Liver (tissue), 3 donors: Measurements from ENCODE around the gene ASXL1.

ENCODE experiments used
- RAD21 ChIP-seq, 2 donors: IDR thresholded peaks; 2 replicates each; pipeline ENCODE4 v1.6.1; 2016; ENCODE audit warnings: antibody characterized with exemption in 2 of 2, mild to moderate bottlenecking in 2 of 2
- TF ChIP-seq, protein P1 (sequence below): fragments of 150-350 bp; IDR thresholded peaks from 2 replicates; pipeline ENCODE4 v1.5.1; 2017; ENCODE audit warnings: improper control_type of control experiment, low read depth, low read length; ENCODE audit not compliant: missing input control
- donor health status: healthy.
- donor health status: healthy.

DNA sequence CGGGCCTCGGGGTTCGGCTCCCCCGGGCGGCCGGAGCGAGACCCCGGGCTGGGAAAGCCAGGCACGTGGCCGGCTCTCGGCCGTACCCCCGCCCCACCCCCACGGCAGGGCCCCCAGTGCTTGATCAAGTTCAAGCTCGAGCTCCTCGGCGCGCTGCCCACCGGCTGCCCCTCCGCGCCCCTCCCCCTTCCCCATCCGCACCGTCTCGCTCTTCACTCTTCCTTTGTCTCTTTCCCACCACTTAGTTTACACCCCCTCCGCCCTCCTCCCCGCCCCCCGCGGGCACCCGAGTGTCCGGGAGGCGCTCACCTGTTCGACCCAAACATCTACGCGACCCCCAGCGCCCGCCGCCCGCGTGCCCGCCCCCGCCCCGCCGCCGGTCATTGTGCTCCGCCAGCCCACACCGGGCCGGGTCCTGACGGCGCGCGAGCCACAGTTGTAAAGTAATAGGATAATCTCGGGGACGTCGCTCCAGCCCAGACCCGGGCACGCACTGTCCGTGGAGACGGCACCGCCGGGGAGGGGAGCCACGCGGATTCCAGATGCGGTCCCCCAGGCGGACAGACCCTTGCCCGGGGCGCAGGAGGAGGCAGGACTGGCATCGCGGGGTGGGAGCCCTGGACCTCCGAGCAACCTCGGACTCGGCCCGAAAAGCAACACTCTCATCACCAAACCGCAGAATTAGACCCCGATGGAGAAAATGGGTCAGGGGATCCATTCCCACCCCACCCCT lies 126.3 kb downstream of the ASXL1 start:
- no peak for TF ChIP-seq RAD21 (IDR thresholded peaks at IDR 0.05)
- TF ChIP-seq, protein P1, sequence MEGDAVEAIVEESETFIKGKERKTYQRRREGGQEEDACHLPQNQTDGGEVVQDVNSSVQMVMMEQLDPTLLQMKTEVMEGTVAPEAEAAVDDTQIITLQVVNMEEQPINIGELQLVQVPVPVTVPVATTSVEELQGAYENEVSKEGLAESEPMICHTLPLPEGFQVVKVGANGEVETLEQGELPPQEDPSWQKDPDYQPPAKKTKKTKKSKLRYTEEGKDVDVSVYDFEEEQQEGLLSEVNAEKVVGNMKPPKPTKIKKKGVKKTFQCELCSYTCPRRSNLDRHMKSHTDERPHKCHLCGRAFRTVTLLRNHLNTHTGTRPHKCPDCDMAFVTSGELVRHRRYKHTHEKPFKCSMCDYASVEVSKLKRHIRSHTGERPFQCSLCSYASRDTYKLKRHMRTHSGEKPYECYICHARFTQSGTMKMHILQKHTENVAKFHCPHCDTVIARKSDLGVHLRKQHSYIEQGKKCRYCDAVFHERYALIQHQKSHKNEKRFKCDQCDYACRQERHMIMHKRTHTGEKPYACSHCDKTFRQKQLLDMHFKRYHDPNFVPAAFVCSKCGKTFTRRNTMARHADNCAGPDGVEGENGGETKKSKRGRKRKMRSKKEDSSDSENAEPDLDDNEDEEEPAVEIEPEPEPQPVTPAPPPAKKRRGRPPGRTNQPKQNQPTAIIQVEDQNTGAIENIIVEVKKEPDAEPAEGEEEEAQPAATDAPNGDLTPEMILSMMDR = no peak
